GM12864 (cell line): ENCODE results near the gene IL16.

Source experiments
- DNase-seq: peaks from one replicate; pipeline ENCODE4 v3.0.0-alpha.2; 2011; ENCODE audit warnings: low read depth
- H3K4me3 ChIP-seq: 2 replicates; pipeline ENCODE4 v1.5.1; 2011; ENCODE audit warnings: mild to moderate bottlenecking, low read depth, low read length, control low read depth
- CTCF ChIP-seq: IDR thresholded peaks from 2 replicates; pipeline ENCODE4 v1.5.1; 2011; ENCODE audit warnings: low read depth, mild to moderate bottlenecking, moderate library complexity, low read length, control low read depth, inconsistent platforms; ENCODE audit errors: missing control alignments

The IL16 gene

DNA sequence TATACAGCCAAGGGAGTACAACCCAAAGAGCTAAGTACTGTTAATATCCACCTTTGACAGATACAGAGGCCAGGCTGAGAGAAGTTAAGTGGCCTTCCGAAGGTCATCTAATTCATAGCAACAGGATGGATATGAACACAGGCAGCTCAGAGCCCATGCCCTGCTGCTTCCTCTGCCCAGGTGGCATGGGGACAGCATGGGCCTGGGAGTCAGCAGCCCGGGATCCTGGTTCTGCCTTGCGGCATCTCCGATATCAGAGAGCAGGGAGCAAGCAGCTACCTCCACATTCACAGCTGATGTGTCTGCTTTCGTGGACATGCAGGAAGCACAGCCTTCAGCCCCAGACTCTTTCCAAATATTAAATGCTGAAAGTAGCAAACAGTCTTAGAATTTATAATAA lies 71.7 kb downstream of the IL16 start:
- DNase-seq: no peak
- TF ChIP-seq CTCF: no peak
- H3K4me3 ChIP-seq: no peak overlapping the region

GRCh38 chr15:81268881-81269601 lies 72.4 kb downstream of the IL16 start:
- DNase-seq: no peak
- no peak for TF ChIP-seq CTCF

GRCh38 chr15:81270188-81270587 lies 73.5 kb downstream of the IL16 start:
- TF ChIP-seq CTCF: no peak
- DNase-seq: no peak
- H3K4me3 ChIP-seq: no peak overlapping the region

More at GRCh38 chr15:81268881-81269601, 72.4 kb downstream of the IL16 start:
- H3K4me3 ChIP-seq: no peak overlapping the region

DNA sequence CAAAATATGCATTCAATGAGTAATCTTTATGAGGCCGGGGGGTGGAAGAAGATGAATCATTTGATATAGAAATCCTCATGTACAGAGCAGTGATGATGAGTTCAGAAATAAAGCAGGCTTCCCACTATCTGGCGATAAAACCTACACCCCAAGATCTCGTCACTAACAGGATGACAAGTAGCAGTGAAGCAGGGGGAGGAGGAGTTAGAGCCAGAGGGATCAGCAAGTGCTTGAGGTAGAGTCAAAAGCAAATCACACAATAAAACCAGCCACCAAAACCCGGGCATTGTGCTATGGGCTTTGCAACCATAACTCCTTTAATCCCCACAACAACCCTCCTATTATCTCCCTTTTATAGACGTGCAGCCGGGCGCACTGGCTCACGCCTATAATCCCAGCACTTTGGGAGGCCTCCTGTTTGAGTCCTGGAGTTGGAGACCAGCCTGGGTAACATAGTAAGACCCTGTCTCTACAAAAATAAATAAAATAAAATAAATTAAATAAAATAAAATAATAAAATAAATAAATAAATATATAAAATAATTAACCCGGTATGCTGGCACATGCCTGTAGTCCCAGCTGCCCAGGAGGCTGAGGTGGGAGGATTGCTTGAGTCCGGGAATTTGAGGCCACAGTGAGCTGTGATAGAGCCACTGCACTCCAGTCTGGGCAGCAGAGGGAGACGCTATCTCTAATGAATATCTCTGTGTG lies 74.3 kb downstream of the IL16 start:
- TF ChIP-seq CTCF: no peak
- H3K4me3 ChIP-seq: no peak overlapping the region
- no peak for DNase-seq

DNA sequence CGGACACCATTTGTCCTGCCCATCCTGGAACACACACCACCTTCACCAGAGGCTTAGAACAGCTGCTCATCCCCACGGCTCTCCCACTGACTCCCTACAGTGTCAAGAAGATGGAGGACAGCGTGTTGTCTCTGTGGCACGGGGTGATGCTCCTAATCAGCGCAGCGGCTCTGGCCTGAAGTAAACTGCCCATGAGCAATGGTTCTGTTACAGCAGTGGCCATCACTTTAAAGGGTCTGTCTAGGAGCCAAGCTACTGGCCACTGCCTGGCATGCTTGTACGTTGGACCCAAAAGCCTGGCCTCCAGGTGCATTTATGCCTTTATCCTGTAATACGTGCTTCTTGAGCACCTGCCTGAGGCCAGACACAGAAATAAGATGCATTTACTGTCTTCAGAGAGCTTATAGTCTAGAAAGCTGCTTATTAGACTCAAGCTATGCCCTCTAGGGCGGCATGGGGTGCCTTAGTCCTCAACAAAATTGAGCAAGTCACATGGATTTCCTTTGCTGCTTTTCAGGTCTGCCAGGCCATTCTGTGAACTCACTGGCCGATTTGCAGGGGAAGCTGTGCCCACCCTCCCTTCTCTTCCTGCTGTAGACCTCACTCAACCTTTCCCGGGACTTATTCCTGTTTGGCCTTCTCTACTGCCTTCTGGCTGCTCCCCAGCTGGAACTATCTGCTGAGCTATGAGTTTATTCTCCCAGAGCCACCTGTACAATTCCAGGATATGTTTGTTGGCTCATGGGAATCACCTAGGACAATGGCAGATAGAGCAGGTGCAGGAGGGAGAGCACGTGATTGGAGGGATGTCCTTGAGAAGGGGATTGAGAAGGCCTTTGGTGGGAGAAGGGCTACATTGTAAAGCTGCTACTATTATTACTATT lies 75.3 kb downstream of the IL16 start:
- no peak for TF ChIP-seq CTCF
- no peak overlapping the region for H3K4me3 ChIP-seq
- DNase-seq: no peak

GRCh38 chr15:81273200-81273599 lies 76.5 kb downstream of the IL16 start:
- no peak for DNase-seq
- TF ChIP-seq CTCF: no peak
- H3K4me3 ChIP-seq: no peak overlapping the region
